Choroid plexus epithelial cell (primary cell): ENCODE data around the gene BUB3.
A peak's percentile ranks its signal among the peaks of the same experiment; 100 is the strongest.

ENCODE experiments used
- DNase-seq: peaks from one replicate; pipeline ENCODE4 v3.0.0-alpha.2; 2010; ENCODE audit warnings: low read depth
- H3K4me3 ChIP-seq: 2 replicates; pipeline ENCODE4 v1.5.1; 2011; ENCODE audit warnings: low read depth, mild to moderate bottlenecking, control low read depth, low read length, moderate library complexity
- CTCF ChIP-seq: conservative IDR thresholded peaks from 2 replicates; pipeline ENCODE4 v1.5.1; 2011; ENCODE audit warnings: low read depth, mild to moderate bottlenecking, control low read depth, inconsistent platforms, low read length, moderate library complexity

BUB3 gene

GRCh38 chr10:123149568-123150270 lies 4.5 kb upstream of the BUB3 start:
- DNase-seq: peak; percentile 37

GRCh38 chr10:123150271-123150985 lies 3.8 kb upstream of the BUB3 start:
- no peak for TF ChIP-seq CTCF
- no peak overlapping the region for H3K4me3 ChIP-seq
- DNase-seq: no peak

More at GRCh38 chr10:123149568-123150270, 4.5 kb upstream of the BUB3 start:
- no peak for TF ChIP-seq CTCF
- peak overlapping the region; percentile 23 for H3K4me3 ChIP-seq

GRCh38 chr10:123150986-123151736 lies 3.0 kb upstream of the BUB3 start:
- TF ChIP-seq CTCF: no peak
- H3K4me3 ChIP-seq: no peak overlapping the region
- no peak for DNase-seq

GRCh38 chr10:123151737-123152135 lies 2.5 kb upstream of the BUB3 start:
- no peak for DNase-seq
- no peak overlapping the region for H3K4me3 ChIP-seq
- no peak for TF ChIP-seq CTCF

GRCh38 chr10:123153486-123154091 lies 613 bp upstream of the BUB3 start:
- DNase-seq: no peak
- no peak for TF ChIP-seq CTCF
- no peak overlapping the region for H3K4me3 ChIP-seq

GRCh38 chr10:123154711-123155505 lies 706 bp downstream of the BUB3 start:
- TF ChIP-seq CTCF: no peak
- peak; percentile 56 for DNase-seq
- H3K4me3 ChIP-seq: peak overlapping the region; percentile 79
